Neural cell (in vitro differentiated cells): Measurements from ENCODE around the gene GJA9.

Experiments
- EP300 ChIP-seq: fragments of 450-650 bp; conservative IDR thresholded peaks from 2 replicates; pipeline ENCODE4 v1.6.1; 2014; ENCODE audit warnings: antibody characterized with exemption, mild to moderate bottlenecking, moderate library complexity; ENCODE audit not compliant: poor library complexity, severe bottlenecking
- EZH2 ChIP-seq: fragments of 200-600, 300-800 bp; shearing (Covaris generic), sonication (generic); IDR thresholded peaks from 2 replicates; pipeline ENCODE4 v1.6.1; 2014; ENCODE audit warnings: antibody characterized with exemption, low read length, borderline replicate concordance, mild to moderate bottlenecking; ENCODE audit not compliant: insufficient read depth, poor library complexity, severe bottlenecking
- POLR2AphosphoS5 ChIP-seq: IDR thresholded peaks from 2 replicates; pipeline ENCODE4 v1.6.1; 2012
- TAF1 ChIP-seq: IDR thresholded peaks from 2 replicates; pipeline ENCODE4 v1.6.1; 2012; ENCODE audit warnings: low read depth
- TF ChIP-seq, protein P1 (sequence below): fragments of 450-650 bp; IDR thresholded peaks from 2 replicates; pipeline ENCODE4 v1.5.1; 2014; ENCODE audit warnings: antibody characterized with exemption, mild to moderate bottlenecking, moderate library complexity; ENCODE audit not compliant: poor library complexity, severe bottlenecking

DNA sequence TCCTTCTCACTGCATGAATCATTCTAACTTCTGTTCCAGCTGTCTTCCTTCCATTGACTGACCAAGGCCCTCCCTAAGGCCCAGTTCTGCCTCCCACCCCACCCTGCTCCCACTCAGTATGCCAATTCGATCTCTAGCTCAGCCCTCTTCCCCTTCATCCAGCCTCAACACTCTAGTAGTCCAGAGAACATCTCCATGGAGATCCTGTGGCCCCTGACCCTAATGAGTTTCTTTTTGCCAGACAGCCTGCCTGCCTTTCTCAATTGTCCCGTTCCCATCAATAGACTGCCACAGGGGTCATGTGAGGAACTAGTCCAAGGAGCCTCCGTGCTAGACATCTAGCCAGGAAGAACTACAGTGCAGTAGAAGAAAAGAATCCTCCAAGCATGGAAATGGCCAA is 48.2 kb downstream of the GJA9 start:
- TF ChIP-seq EP300 (no peak), POLR2AphosphoS5 (no peak), TAF1 (no peak), EZH2 (no peak)
- TF ChIP-seq, protein P1, sequence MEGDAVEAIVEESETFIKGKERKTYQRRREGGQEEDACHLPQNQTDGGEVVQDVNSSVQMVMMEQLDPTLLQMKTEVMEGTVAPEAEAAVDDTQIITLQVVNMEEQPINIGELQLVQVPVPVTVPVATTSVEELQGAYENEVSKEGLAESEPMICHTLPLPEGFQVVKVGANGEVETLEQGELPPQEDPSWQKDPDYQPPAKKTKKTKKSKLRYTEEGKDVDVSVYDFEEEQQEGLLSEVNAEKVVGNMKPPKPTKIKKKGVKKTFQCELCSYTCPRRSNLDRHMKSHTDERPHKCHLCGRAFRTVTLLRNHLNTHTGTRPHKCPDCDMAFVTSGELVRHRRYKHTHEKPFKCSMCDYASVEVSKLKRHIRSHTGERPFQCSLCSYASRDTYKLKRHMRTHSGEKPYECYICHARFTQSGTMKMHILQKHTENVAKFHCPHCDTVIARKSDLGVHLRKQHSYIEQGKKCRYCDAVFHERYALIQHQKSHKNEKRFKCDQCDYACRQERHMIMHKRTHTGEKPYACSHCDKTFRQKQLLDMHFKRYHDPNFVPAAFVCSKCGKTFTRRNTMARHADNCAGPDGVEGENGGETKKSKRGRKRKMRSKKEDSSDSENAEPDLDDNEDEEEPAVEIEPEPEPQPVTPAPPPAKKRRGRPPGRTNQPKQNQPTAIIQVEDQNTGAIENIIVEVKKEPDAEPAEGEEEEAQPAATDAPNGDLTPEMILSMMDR: no peak
